CD4-positive, alpha-beta T cell treated with Interleukin-1 beta for 1 hour (primary cell): ENCODE data around the gene HORMAD2.

Experiments used
- DNase-seq, 2 donors: peaks; one replicate each; pipeline ENCODE4 v3.0.0-alpha.2; 2020 to 2022

The HORMAD2 gene

DNA sequence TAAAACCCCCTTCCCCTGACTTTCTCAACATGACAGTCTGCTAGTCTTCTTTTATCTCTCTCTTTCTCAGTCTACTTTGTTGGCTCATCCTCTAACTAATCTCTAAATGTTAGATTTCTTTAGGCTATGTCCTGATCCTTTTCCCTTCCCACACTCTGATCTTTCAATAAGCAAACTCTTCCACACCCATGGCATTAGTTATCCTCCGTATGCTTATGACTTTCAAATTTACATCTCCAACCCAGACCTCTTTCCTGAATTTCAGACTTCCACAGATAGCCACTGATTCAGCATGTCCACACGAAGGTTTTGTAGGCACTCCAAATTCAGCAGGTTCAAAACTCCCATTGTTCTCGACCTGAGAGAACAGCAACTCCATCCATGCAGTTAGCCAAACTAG lies 90.7 kb downstream of the HORMAD2 start:
- no peak for DNase-seq

DNA sequence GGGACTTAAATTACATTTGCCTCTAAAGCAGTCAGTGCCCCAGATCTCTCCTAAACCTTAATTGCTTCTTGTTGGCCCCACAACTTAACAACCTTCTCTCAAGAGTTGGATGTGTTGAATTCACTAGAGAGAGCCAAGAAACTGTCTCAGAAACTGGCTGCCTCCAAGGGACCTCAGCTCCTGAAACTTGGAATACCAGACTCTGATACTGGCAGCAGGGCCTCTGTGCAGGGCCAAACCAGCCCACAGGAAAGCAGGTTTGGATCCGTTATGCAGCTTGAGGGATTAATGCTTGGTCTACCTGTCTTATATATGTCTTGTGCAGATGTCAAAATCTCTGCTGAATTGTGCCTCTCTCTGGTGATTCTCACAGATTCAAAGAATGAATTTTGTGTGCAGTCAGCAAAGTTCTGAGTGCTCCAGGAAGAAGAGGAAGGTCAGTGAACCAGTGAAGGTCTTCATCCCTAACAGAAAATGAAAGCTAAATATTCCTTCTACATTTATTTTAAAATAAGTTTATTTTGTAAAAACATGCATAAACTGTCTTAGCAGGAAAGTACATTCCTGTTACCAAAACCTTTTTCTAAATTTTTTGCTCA lies 95.5 kb downstream of the HORMAD2 start:
- no peak for DNase-seq

DNA sequence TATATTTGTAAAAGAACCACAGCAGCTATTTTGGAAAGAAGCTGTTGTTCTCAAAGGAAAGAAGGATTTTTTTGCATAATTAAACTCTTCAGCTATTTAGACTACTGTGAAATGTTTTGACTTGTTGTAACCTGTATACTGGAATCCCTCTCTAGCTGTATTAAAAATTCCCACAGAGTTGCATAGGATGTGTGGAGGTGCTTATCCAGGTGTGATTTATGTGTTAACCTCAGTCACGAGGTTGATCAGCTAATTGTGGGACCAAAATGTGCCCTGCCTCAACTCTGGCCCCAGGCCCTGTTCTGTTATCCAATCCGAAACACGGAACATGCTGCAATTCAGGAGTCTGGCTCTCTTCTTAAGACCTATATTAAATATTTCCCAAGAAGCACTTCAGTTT lies 96.2 kb downstream of the HORMAD2 start:
- no peak for DNase-seq

DNA sequence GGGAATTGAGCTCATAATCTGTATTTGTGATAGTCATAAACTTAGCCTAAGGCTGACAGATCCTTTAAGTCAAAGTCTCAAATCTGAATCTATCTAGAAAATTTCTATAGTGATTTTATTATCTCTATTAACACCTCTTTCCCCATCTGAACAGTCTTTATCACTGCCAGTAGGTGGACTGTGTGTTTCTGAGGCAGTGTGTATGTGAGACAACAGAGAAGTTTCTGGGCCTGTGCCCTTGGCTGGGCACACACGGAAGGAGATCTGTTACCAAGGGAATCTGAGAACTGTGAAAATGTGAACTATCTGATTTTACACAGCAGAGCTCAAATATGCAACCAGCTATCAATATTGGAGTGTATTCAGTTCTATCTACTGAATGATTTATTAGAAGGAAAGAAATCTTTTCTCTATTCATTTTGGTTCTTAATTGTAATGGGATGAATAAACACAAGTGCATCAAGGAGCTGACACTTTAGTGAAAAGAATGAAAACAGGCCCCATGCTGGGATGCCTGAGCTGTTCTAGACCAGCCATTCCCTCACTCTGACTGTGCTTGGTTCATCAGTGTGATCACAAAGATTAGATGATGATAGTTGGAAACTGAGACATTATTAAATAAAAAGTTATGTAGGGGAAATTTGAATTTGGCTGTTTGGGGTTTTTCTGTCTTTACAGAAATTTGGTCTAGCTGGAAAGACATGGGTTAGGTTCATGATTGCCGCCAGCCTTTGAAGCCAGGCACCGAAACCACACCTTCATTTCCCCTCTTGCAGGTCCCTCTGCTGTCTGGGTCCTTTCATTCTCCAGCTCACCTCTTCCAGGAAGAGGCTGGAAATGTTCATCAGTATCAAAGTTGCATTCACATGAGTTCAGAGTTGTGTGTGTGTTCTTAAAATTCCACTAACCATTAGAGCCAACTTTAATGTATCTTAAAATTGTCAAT lies 98.2 kb downstream of the HORMAD2 start:
- DNase-seq, result peak in 1 of 2 donors; percentile 35

- DNase-seq, result no peak
These were observed 100.4 kb downstream of the HORMAD2 start for GRCh38 chr22:30180616-30181015.

- no peak for DNase-seq
These were observed 101.4 kb downstream of the HORMAD2 start for GRCh38 chr22:30181459-30182349.

DNA sequence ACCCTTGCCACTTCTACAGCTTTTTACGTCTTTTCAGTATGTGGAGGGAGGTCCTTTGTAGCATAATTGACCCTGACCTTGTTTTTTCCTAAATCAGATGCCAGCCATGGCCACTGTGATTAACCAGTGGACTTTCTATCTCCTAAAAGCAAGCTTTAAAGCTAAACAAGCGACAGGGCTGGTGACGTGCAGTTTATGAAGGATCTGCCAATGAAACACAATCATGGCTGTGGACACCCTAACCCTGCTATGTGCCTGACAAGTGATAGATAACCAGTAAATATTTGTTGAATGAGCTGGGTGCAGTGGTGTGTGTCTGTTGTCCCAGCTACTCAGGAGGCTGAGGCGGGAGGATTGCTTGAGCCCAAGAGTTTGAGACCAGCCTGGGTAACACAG lies 102.1 kb downstream of the HORMAD2 start:
- no peak for DNase-seq

- no peak for DNase-seq
These were observed 102.6 kb downstream of the HORMAD2 start for GRCh38 chr22:30182815-30183214.

DNA sequence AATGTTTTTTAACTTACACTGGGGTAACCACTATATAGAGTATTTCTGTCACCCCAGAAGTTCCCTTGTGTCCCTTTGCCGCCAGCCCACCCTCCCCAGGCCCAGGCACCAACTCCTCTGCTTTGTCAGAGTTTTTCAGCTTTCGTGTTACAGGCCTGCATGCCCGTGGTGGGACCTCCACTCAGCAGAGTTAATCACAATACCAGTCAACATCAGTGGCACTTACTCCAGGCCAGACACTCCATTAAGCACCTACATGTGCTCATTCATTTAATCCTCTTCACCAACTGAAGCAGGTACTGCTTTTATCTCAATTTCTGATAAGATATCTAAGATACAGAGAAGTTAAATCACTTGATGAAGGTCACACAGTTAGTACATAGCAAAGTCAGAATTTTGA lies 103.0 kb downstream of the HORMAD2 start:
- DNase-seq, result no peak

GRCh38 chr22:30183861-30184278 lies 103.6 kb downstream of the HORMAD2 start:
- DNase-seq, result no peak

GRCh38 chr22:30185129-30185528 lies 104.9 kb downstream of the HORMAD2 start:
- no peak for DNase-seq

DNA sequence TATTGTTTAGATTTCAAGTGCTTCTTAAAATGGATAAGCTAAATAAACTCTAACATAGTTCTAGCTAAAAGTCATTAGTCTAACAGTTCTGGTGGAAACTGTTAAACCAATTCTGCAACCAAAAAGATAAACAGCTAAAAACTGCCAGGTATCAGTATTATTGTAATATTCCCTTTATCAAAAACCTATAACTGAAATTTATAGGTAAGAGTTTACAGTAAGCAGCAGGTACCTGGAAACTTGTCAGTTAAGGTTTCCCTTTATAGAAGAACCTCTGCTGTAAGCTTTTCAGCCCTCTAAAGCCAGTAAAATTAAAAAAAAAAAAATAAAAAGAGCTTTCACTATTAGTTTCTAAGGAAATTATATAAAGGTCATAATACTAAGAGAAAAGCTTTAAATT lies 105.3 kb downstream of the HORMAD2 start:
- no peak for DNase-seq

DNA sequence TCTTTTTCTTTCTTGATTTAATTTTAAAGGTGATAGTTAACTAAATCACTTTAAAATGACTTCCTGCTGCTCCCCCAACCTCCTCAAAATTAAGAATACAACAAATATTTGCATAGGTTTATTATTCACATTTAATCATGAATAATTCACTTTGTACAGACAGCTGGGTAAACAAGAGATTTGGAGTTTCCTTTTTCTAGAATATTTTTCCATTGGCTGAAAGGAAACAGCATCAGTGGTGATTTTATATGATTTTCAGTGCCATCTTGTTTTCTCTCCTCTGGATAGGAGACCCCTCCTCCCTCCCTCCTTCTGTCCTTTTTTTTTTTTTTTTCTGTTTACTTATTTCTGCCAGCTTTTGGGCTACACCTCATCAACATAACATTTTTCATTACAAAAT lies 105.8 kb downstream of the HORMAD2 start:
- no peak for DNase-seq

- no peak for DNase-seq
These were observed 106.2 kb downstream of the HORMAD2 start for GRCh38 chr22:30186510-30186909.

DNA sequence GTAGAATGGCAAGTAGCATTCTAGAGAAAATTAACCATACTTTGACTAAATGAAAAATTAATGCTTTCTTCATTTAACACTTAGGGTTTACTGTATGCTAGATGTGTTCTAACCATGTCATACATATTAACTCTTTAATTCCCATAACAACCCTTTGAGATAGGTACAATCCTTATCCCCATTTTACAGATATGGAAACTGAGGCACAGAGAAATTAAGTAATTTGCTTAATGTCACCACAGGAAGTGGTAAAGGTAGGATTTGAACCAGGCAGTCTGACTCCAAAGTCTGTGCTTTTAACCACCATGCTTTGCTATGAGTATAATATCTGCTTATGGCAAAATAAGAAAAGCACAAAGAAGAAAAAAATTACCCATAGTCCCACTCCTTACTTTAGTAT lies 106.8 kb downstream of the HORMAD2 start:
- DNase-seq, result no peak

DNA sequence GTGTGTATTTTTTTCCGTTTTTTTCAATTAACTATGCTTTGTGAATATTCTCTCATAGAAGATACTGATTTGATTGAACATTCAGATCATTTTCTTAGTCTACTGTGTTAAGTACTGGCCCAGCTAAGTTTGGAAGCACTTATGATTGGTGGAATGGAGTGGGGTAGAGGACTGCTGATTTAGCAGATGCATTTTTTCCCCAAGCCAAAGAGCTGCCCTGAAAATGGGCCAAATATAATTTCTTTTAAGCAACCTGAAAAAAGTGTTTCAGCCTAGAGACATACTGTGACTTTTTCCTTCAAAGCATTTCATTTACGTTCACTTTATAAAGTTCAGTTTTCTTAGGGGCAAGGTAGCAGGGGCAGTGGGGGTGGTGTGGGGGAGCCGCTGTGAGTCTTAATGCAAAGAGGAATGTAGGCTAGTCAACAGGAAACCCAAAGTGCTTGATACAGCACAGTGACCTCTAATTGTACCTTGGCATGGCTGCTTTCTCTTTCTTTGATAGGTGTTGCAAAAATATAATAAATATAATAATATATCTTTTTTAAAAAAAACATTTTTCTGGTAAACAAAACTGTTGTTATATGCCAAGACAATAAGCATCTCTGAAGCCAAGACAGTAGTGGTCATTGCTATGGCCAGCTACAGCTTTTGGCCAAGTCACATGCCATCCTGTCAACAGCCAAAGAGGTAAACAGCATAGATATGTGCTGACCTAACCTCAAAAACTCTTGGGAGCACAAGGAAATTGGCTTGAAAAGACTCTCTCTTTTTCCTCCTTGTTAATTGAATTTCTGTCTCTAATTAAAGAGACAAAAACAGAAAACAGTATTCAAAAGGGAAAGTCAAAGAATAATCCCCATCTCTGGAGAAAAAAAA lies 107.5 kb downstream of the HORMAD2 start:
- peak in 1 of 2 donors; percentile 13 for DNase-seq

DNA sequence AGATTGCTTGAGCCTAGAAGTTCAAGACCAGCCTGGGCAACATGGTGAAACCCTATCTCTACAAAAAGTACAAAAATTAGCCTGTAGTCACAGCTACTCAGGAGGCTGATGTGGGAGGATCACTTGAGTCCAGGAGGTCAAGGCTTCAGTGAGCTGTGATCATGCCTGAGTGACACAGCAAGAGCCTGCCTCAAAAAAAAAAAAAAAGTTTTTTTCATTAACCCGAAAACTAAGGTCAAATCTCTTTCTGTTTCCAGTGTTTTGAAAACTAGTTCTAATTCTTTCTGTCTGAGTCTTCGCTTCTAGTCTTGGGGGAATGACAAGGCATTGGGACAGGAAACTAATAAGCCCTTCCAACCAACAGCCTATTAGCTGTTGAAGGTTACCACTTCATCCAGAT lies 108.6 kb downstream of the HORMAD2 start:
- DNase-seq, result no peak

DNA sequence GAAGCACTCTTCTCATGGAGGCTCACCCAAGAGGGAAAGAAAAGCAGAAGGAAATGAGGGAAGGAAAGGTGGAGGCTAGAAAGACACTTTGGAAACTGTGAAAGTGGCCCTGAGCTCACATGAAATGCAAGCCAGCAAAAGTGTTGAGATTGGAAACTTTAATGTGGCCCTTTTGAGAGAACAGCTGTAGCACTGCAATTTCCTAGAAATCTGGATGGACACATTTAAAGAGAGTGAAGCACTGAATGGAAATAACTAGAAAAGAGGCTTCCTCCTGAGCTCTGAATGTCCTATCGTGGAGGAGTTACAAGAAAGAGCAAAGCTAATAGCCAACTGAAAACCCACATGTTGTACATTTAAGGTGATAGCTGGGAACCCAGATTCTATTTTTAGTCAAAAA lies 110.3 kb downstream of the HORMAD2 start:
- no peak for DNase-seq

DNA sequence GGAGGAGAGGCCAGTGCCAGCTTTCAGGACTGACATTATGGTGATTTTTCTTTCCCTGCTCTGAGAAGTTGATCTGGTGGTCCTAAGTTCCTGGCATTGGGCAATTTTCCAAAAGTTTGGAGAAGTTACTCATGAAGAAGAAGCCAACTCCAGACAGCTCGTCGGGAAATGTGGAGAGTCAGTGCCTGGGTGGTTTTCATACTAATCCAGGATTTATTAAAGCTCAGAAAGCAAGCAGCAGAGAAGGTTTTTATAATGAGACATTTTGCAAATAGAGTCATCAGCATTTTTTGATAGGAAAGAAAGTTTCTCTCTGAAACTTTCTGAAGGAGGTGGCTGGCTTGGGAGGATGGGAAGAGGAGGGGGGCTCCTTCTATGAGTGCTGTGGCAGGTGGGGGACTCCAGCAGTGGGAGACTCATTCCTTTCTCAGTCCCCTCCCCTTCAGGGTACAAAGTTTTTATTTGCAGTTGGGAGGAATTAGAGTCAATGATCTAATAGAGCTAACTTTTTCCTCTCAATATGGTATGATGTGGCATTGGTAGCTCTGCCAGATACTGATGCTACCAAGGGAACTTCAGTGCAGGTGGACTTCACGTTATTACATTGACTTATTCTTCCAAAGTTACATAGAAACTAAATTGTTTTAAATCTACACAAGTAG lies 110.9 kb downstream of the HORMAD2 start:
- DNase-seq, result no peak

DNA sequence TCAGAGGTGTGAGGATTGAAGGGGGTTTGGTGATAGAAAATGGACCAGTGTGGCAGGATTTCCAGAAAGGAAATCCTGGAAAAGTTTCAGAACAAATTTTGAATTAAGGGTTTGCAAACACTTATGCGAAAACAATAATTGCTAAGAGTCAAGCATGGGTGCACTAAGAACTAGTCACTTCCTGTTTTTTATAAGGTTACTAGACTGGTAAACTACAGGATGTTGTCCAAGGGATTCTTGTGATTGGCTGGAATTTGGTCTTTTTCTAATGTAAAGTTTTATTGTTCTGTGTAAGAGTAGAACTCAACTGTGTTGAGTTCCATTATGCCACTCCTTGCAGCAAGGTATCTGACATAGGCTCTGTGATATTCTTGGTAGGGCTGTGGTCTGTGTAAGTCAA lies 112.2 kb downstream of the HORMAD2 start:
- DNase-seq, result no peak

GRCh38 chr22:30193031-30193775 lies 112.9 kb downstream of the HORMAD2 start:
- DNase-seq, result no peak
